ENCODE data around the gene L3MBTL4.

L3MBTL4 gene

GRCh38 chr18:5951515-5952091 lies 463.1 kb downstream of the L3MBTL4 start:
- H3K4me3 ChIP-seq (ENCODE audit: control insufficient read depth, low read depth, low read length) = no peak overlapping the region
- no peak for DNase-seq (ENCODE audit: low read depth)
- TF ChIP-seq, protein P1, sequence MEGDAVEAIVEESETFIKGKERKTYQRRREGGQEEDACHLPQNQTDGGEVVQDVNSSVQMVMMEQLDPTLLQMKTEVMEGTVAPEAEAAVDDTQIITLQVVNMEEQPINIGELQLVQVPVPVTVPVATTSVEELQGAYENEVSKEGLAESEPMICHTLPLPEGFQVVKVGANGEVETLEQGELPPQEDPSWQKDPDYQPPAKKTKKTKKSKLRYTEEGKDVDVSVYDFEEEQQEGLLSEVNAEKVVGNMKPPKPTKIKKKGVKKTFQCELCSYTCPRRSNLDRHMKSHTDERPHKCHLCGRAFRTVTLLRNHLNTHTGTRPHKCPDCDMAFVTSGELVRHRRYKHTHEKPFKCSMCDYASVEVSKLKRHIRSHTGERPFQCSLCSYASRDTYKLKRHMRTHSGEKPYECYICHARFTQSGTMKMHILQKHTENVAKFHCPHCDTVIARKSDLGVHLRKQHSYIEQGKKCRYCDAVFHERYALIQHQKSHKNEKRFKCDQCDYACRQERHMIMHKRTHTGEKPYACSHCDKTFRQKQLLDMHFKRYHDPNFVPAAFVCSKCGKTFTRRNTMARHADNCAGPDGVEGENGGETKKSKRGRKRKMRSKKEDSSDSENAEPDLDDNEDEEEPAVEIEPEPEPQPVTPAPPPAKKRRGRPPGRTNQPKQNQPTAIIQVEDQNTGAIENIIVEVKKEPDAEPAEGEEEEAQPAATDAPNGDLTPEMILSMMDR (conservative IDR thresholded peaks at IDR 0.05; ENCODE audit: control insufficient read depth, insufficient read depth, low read depth, low read length) = no peak

- no peak overlapping the region for H3K4me3 ChIP-seq (ENCODE audit: control insufficient read depth, low read depth, low read length)
- TF ChIP-seq, protein P1 (conservative IDR thresholded peaks at IDR 0.05; ENCODE audit: control insufficient read depth, insufficient read depth, low read depth, low read length) = no peak
- DNase-seq (ENCODE audit: low read depth) = no peak
Measured at GRCh38 chr18:5948781-5949180, 465.9 kb downstream of the L3MBTL4 start.

DNA sequence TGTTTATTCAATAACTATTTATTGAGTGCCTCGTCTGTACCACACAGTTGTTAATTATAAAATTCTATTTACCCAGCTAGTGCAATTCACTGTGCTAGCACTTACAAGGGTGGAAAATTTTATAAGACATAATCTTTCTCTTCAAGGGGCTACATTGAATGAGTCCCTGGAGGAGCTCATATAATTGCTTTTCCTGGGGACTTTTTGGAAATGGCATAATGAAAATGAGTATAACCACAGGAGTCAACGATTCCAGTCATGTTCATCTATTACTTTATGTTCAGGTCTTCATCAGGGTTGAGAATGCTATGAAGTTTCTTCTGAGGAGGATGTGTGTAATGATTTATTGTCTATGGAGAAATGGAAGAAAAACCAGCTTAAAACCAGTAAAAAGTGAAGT lies 466.5 kb downstream of the L3MBTL4 start:
- H3K4me3 ChIP-seq (ENCODE audit: control insufficient read depth, low read depth, low read length) = no peak overlapping the region
- no peak for DNase-seq (ENCODE audit: low read depth)
- TF ChIP-seq, protein P1 (conservative IDR thresholded peaks at IDR 0.05; ENCODE audit: control insufficient read depth, insufficient read depth, low read depth, low read length) = no peak

GRCh38 chr18:5944448-5944847 lies 470.3 kb downstream of the L3MBTL4 start:
- no peak for DNase-seq (ENCODE audit: low read depth)
- TF ChIP-seq, protein P1 (conservative IDR thresholded peaks at IDR 0.05; ENCODE audit: control insufficient read depth, insufficient read depth, low read depth, low read length) = no peak
- no peak overlapping the region for H3K4me3 ChIP-seq (ENCODE audit: control insufficient read depth, low read depth, low read length)

DNA sequence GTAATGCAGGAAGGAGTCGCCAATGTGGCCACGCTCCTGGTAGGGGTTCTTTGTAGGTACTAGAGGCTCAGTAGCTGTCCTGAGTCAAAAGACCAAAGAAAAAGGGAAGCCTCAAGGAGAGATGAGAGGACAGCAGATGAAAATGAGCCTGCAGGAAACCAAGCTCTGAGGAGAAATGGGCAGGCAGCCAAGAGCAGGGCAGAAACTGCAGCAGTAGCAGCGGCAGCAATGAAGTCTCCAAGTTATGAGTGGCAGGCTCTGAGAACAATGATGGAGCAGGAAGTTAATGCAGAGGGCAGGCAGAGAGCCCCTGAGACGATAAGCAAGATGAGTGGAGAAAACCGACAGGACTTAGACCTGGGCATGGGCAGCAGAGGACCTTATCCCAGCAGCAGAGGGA lies 471.2 kb downstream of the L3MBTL4 start:
- no peak for DNase-seq (ENCODE audit: low read depth)
- TF ChIP-seq, protein P1 (conservative IDR thresholded peaks at IDR 0.05; ENCODE audit: control insufficient read depth, insufficient read depth, low read depth, low read length) = no peak
- H3K4me3 ChIP-seq (ENCODE audit: control insufficient read depth, low read depth, low read length) = no peak overlapping the region

- no peak overlapping the region for H3K4me3 ChIP-seq (ENCODE audit: control insufficient read depth, low read depth, low read length)
- DNase-seq (ENCODE audit: low read depth) = no peak
- TF ChIP-seq, protein P1 (conservative IDR thresholded peaks at IDR 0.05; ENCODE audit: control insufficient read depth, insufficient read depth, low read depth, low read length) = no peak
Measured at GRCh38 chr18:5942591-5942990, 472.1 kb downstream of the L3MBTL4 start.

DNA sequence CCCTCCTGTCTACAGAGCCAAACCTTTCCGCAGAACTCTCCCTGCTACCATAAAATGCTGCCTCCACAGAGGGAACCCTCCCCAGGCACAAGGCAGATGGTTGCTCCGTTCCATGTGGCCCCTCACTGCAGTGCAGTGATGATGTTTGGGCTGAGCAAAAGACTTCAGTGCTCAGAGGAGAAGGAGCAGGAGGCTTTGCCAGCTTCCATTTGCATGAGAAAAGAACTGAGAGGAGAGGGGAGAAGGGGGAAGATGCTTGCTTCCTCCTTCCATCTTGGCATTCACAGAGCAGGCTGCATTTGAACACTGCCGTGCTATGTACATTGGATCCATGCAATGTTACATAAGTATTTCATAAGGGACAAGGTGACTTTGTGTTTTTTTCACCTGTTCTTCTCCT lies 472.8 kb downstream of the L3MBTL4 start:
- no peak for DNase-seq (ENCODE audit: low read depth)
- TF ChIP-seq, protein P1 (conservative IDR thresholded peaks at IDR 0.05; ENCODE audit: control insufficient read depth, insufficient read depth, low read depth, low read length) = no peak
- no peak overlapping the region for H3K4me3 ChIP-seq (ENCODE audit: control insufficient read depth, low read depth, low read length)

All from fibroblast of mammary gland (primary cell).